Activated T-helper 17 cell treated with anti-CD3 and anti-CD28 coated beads, Interleukin-2, amount 50 U/mL, for 72 hours (primary cell): ENCODE measurements around the gene PDSS1. TPM values are rescaled to one million over a fixed set of nuclear protein-coding genes. Genes with fewer than 3 reads are reported as not detected.
"Not testable (repeated sequence)": the region's sequence is repeated elsewhere in the genome, so short reads cannot be mapped to it uniquely, and the experiment has no call there.

ENCODE experiments used
- ATAC-seq: fragments of 150-1000 bp; cut with Tn5 transposase; replicated peaks from 2 replicates; pipeline ENCODE4 v1.10.0; 2021; ENCODE audit warnings: mild to moderate bottlenecking, moderate library complexity
- H3K27ac Mint-ChIP-seq: one replicate; pipeline ENCODE4 v1.8.0; 2022; ENCODE audit warnings: mixed read lengths
- H3K27me3 Mint-ChIP-seq: one replicate; pipeline ENCODE4 v1.8.0; 2022; ENCODE audit warnings: mixed read lengths
- H3K36me3 Mint-ChIP-seq: one replicate; pipeline ENCODE4 v1.8.0; 2022; ENCODE audit warnings: low read depth, mild to moderate bottlenecking, mixed read lengths
- H3K4me1 Mint-ChIP-seq: one replicate; pipeline ENCODE4 v1.8.0; 2022; ENCODE audit warnings: mixed read lengths
- H3K4me3 Mint-ChIP-seq: one replicate; pipeline ENCODE4 v1.8.0; 2022; ENCODE audit warnings: mild to moderate bottlenecking, mixed read lengths
- H3K9me3 Mint-ChIP-seq: one replicate; pipeline ENCODE4 v1.8.0; 2022; ENCODE audit warnings: mixed read lengths
- total RNA-seq, 2 donors: library from RNA; stranded (reverse); gene quantifications; one replicate each; pipeline ENCODE4 v1.2.3, GENCODE V29; 2022

PDSS1 gene
- total RNA-seq, 2 donors from 2014 or later: 10.9 to 32.1 TPM

GRCh38 chr10:26685441-26685840 is 12.1 kb upstream of the PDSS1 start:
- no peaks in the 10 kb centered on the region for H3K9me3 Mint-ChIP-seq
- no peak for ATAC-seq
- H3K36me3 Mint-ChIP-seq: no peaks in the 10 kb centered on the region
- peaks cover 23% of the 10 kb centered on the region for H3K4me1 Mint-ChIP-seq
- H3K27ac Mint-ChIP-seq: no peak overlapping the region
- H3K27me3 Mint-ChIP-seq: peaks cover 11% of the 10 kb centered on the region
- no peak overlapping the region for H3K4me3 Mint-ChIP-seq

DNA sequence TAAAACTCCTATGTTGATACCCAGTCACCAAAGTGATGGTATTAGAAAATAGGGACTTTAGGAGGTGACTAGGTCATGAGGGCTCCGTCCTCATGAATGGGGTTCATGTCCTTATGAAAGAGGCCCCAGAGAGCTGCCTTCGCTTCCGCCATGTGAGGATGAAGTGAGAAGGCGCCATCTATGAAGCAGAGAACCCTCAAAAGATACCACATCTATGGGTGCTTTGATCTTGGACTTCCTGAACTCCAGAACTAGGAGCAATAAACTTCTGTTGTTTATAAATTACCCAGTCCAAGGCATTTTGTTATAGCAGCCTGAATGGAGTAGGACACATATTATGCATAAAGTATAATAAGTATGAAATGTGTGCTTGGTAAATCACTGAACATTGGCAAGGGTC is 8.1 kb upstream of the PDSS1 start:
- Mint-ChIP-seq H3K27me3 (peaks cover 11% of the 10 kb centered on the region), H3K9me3 (no peaks in the 10 kb centered on the region), H3K4me1 (peaks cover 9% of the 10 kb centered on the region), H3K36me3 (no peaks in the 10 kb centered on the region), H3K4me3 (no peak overlapping the region), H3K27ac (no peak overlapping the region)
- ATAC-seq: no peak

GRCh38 chr10:26690731-26691475 is 6.6 kb upstream of the PDSS1 start:
- Mint-ChIP-seq H3K4me1 (peaks cover 5% of the 10 kb centered on the region), H3K27ac (no peak overlapping the region), H3K36me3 (no peaks in the 10 kb centered on the region), H3K9me3 (no peaks in the 10 kb centered on the region), H3K4me3 (no peak overlapping the region), H3K27me3 (peaks cover 3% of the 10 kb centered on the region)
- no peak for ATAC-seq

DNA sequence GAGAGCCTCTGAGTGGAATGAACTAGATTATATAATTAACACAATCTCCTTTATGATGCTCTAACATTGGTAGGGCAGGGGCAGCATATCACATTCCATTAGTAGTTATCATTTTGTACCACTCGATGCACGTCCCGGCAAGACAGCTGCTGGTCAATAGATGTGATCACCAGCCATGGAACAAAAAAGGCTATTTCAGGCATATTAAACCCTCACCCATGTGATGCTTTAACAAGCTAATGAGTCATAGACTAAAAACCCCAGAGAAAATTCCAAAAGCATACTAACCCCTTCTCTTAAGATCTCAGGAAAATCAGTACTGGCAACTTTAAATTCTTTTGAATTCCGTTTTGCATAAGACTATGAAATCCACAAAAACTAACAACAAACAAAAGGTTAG is 3.0 kb upstream of the PDSS1 start:
- H3K27me3 Mint-ChIP-seq, ATAC-seq, H3K9me3 Mint-ChIP-seq, H3K4me3 Mint-ChIP-seq, H3K4me1 Mint-ChIP-seq, H3K27ac Mint-ChIP-seq: not testable (repeated sequence)
- H3K36me3 Mint-ChIP-seq: peaks cover 16% of the 10 kb centered on the region

DNA sequence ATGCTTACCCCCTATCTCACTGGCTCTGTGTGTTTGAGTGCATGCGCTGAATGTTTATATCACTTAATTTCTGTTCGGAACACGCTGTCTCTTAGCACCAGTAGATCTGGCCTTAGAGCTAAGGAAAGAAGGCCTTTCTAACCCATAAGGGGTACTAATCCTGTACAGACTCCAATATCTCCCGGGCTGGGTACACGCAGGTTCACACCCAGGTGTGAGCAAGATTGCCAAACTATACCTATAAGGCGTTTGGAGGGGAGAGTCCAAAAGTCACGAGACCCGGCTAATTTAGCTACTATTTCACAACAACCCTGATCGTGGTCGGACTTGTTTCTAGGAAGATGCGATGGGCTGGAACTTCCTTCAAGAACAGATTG is 727 bp upstream of the PDSS1 start:
- Mint-ChIP-seq H3K27me3 (no peaks in the 10 kb centered on the region), H3K36me3 (peaks cover 31% of the 10 kb centered on the region), H3K4me1 (peaks cover 9% of the 10 kb centered on the region), H3K27ac (peak overlapping the region; percentile 91), H3K4me3 (peak overlapping the region; percentile 93), H3K9me3 (no peaks in the 10 kb centered on the region)
- no peak for ATAC-seq

DNA sequence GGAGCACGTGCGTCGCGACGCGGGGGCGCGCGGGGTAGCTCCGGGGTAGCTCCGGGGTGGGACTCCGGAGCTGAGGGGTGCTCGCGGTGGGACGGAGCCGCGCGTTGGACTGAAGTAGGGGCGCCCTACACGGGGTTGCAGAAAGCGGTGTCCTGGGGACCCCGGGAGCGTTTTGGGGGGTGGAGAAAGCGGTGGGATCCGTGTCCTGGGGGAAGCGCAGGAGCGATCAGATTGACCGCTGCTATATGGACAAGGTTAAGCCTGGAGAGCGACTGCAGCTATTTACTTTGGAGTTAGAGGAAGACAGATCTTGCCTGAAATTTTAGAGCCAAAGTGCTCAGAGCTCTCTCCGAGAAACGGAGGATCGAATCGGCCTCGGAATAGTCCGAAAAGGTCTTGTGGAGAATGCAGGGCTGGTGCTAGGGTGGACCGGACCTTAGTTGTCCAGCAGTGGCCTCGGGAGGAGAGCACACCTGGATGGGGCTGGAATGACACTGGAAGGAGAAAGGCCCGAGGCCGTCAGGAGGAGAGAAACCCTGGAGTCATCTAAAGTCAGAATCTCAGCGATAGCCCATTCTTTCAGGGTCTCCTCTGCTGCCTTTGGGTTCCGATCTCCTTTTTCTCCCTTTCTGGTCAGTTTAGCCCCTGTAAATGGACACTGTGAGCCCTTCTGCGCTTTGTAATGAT is 564 bp downstream of the PDSS1 start:
- H3K27me3 Mint-ChIP-seq: no peaks in the 10 kb centered on the region
- no peak for ATAC-seq
- H3K27ac Mint-ChIP-seq: peak overlapping the region; percentile 91
- H3K4me1 Mint-ChIP-seq: peaks cover 17% of the 10 kb centered on the region
- H3K9me3 Mint-ChIP-seq: no peaks in the 10 kb centered on the region
- peaks cover 44% of the 10 kb centered on the region for H3K36me3 Mint-ChIP-seq
- H3K4me3 Mint-ChIP-seq: peak overlapping the region; percentile 93

DNA sequence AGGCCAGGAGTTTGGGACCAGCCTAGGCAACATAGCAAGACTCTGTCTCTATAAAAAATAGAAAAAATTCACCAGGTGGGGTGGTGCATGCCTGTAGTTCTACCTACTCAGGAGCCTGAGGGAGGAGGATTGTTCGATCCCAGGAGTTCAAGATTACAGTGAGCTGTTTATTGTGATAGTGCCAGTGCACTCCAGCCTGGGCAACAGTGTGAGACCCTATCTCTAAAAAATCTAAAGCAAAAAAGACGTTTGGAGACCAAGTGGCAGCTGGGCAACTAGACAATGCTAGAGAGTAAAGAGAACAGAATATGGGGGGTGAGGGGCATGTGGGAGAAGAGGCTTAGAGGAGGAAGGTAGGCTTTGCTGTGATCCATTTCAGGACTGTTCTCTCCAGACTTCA is 1.4 kb downstream of the PDSS1 start:
- peak overlapping the region; percentile 91 for H3K27ac Mint-ChIP-seq
- peaks cover 53% of the 10 kb centered on the region for H3K36me3 Mint-ChIP-seq
- H3K4me1 Mint-ChIP-seq: peaks cover 17% of the 10 kb centered on the region
- no peaks in the 10 kb centered on the region for H3K27me3 Mint-ChIP-seq
- H3K9me3 Mint-ChIP-seq: no peaks in the 10 kb centered on the region
- H3K4me3 Mint-ChIP-seq: peak overlapping the region; percentile 93
- ATAC-seq: no peak

DNA sequence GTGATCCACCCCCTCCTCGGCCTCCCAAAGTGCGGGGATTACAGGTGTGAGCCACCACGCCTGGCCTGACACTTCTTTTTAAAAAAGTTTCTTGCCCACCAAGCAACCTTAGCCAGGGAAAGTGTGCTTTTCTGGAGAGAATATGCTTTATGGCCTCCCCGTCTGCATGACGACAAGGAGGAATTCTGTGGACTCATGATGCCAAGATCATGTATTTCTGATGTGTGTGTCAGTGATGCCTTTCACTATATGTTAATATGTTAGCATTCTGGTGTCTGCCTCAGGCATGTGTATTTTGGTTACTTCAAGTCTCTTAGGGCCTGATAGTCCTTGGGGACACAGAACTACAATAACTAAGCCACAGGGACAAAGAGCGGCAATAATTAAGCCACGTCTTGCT is 2.1 kb downstream of the PDSS1 start:
- no peak for ATAC-seq
- no peaks in the 10 kb centered on the region for H3K27me3 Mint-ChIP-seq
- no peak overlapping the region for H3K27ac Mint-ChIP-seq
- peaks cover 60% of the 10 kb centered on the region for H3K36me3 Mint-ChIP-seq
- H3K9me3 Mint-ChIP-seq: no peaks in the 10 kb centered on the region
- H3K4me1 Mint-ChIP-seq: peaks cover 17% of the 10 kb centered on the region
- peak overlapping the region; percentile 93 for H3K4me3 Mint-ChIP-seq

DNA sequence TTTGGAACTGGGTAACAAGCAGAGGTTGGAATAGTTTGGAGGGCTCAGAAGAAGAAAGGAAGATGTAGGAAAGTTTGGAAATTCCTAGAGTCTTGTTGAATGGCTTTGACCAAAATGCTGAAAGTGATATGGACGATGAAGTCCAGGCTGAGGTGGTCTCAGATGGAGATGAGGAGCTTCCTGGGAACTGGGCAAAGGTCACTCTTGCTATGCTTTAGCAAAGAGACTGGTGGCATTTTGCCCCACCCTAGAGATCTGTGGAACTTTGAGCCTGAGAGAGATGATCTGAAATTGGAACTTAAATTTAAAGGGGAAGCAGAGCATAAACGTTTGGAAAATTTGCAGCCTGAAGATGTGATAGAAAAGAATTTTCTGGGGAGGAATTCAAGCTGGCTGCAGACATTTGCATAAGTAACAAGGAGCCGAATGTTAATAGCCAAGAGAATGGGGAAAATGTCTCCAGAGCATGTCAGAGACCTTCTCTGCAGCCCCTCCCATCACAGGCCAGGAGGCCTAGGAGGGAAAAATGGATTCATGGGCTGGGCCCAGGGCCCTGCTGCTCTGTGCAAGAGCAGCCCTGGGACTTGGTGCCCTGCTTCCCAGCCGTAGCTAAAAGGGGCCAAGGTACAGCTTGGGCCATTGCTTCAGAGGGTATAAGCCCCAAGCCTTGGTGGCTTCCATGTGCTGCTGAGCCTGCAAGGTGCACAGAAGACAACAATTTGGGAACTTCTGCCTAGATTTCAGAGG is 3.6 kb downstream of the PDSS1 start:
- no peak overlapping the region for H3K27ac Mint-ChIP-seq
- no peak for ATAC-seq
- no peaks in the 10 kb centered on the region for H3K27me3 Mint-ChIP-seq
- H3K4me3 Mint-ChIP-seq: no peak overlapping the region
- H3K36me3 Mint-ChIP-seq: peaks cover 74% of the 10 kb centered on the region
- no peaks in the 10 kb centered on the region for H3K9me3 Mint-ChIP-seq
- peaks cover 17% of the 10 kb centered on the region for H3K4me1 Mint-ChIP-seq

GRCh38 chr10:26703096-26703495 is 5.6 kb downstream of the PDSS1 start:
- H3K9me3 Mint-ChIP-seq: no peaks in the 10 kb centered on the region
- H3K36me3 Mint-ChIP-seq: peaks cover 91% of the 10 kb centered on the region
- no peak for ATAC-seq
- peaks cover 17% of the 10 kb centered on the region for H3K4me1 Mint-ChIP-seq
- no peak overlapping the region for H3K4me3 Mint-ChIP-seq
- H3K27me3 Mint-ChIP-seq: no peaks in the 10 kb centered on the region
- H3K27ac Mint-ChIP-seq: no peak overlapping the region

- H3K4me3 Mint-ChIP-seq: no peak overlapping the region
- H3K27me3 Mint-ChIP-seq: no peaks in the 10 kb centered on the region
- peaks cover 93% of the 10 kb centered on the region for H3K36me3 Mint-ChIP-seq
- no peak for ATAC-seq
- no peak overlapping the region for H3K27ac Mint-ChIP-seq
- H3K9me3 Mint-ChIP-seq: no peaks in the 10 kb centered on the region
- H3K4me1 Mint-ChIP-seq: peaks cover 19% of the 10 kb centered on the region
Observed at GRCh38 chr10:26703974-26704373, 6.5 kb downstream of the PDSS1 start.

GRCh38 chr10:26706206-26706605 is 8.7 kb downstream of the PDSS1 start:
- Mint-ChIP-seq H3K4me1 (peaks cover 12% of the 10 kb centered on the region), H3K36me3 (peaks cover 87% of the 10 kb centered on the region), H3K27ac (no peak overlapping the region), H3K27me3 (no peaks in the 10 kb centered on the region), H3K4me3 (no peak overlapping the region), H3K9me3 (no peaks in the 10 kb centered on the region)
- ATAC-seq: no peak

DNA sequence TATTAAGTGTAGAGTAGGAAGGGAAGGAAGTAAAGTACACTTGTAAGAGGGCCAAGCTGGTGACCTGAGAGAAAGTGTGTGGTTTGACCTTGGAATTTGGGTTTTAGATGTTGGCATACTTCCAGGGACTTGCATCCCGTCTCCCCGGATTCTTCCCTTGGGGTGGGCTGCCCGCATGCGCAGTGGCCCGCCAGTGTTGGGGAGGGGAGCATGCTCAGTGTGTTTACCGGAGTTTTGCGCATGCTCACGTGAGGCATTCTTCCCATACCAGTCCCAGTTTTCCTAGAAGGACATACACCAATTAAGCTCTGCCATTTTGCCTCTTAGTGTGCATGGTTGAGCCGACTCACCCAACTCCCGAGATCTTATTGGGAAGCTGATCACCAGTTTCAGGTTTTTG is 9.4 kb downstream of the PDSS1 start:
- Mint-ChIP-seq H3K27ac (no peak overlapping the region), H3K4me1 (peaks cover 10% of the 10 kb centered on the region), H3K36me3 (peaks cover 80% of the 10 kb centered on the region), H3K9me3 (no peaks in the 10 kb centered on the region), H3K27me3 (no peaks in the 10 kb centered on the region), H3K4me3 (no peak overlapping the region)
- ATAC-seq: no peak

DNA sequence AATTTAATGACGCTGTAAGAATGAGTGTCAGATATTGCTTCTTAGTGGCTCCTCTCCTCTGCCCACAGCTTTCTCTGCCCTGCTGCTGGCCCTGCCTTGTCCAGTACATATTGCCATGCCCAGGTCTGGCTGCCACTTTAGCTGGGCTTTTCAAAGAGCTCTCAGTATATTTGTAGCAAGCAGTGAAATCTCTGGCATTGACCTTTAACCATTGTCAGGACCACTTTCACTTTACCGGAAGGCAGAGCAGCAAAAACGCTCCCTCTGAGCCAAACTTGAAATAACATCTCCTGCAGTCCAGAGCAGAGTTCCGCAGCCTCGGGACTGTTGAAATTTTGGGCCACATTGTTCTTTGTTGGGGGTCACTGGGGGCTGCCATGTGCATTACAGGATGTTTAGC is 13.8 kb downstream of the PDSS1 start:
- H3K4me3 Mint-ChIP-seq: no peak overlapping the region
- H3K36me3 Mint-ChIP-seq: peaks cover 70% of the 10 kb centered on the region
- peaks cover 3% of the 10 kb centered on the region for H3K4me1 Mint-ChIP-seq
- H3K9me3 Mint-ChIP-seq: no peaks in the 10 kb centered on the region
- H3K27me3 Mint-ChIP-seq: no peaks in the 10 kb centered on the region
- ATAC-seq: no peak
- H3K27ac Mint-ChIP-seq: no peak overlapping the region
